Kidney (tissue), 14 donors: ENCODE results near the gene KCNQ1. TPM values are rescaled to one million over a fixed set of nuclear protein-coding genes. Genes with fewer than 3 reads are reported as not detected.

Source experiments
- DNase-seq, 5 donors: peaks; one replicate each; pipeline ENCODE4 v3.0.0-alpha.2; 2013 to 2020
- FAIRE-seq: peaks from 2 replicates; lab custom pipeline; 2012; peaks lifted over from hg19 to GRCh38; lab: Jason Lieb, UNC
- H3K27ac ChIP-seq, 2 donors: one replicate each; pipeline ENCODE4 v1.7.0; 2013; ENCODE audit warnings: low read depth in 2 of 2, low read length in 2 of 2, inconsistent platforms in 1 of 2
- H3K27me3 ChIP-seq: one replicate; pipeline ENCODE4 v1.7.1; 2013; ENCODE audit warnings: low read length, inconsistent platforms; ENCODE audit not compliant: control insufficient read depth, insufficient read depth
- H3K36me3 ChIP-seq, 3 donors: one replicate each; pipeline versions ENCODE4 v1.7.0 to v1.7.1; 2013; ENCODE audit warnings: low read length in 3 of 3, control low read depth in 1 of 3, inconsistent platforms in 1 of 3; ENCODE audit not compliant: insufficient read depth in 3 of 3, control insufficient read depth in 2 of 3
- H3K4me1 ChIP-seq, 3 donors: one replicate each; pipeline versions ENCODE4 v1.7.0 to v1.7.1; 2013; ENCODE audit warnings: low read length in 3 of 3, inconsistent platforms in 1 of 3, low read depth in 1 of 3; ENCODE audit not compliant: control insufficient read depth in 2 of 3, insufficient read depth in 2 of 3
- H3K4me3 ChIP-seq, 3 donors: one replicate each; pipeline versions ENCODE4 v1.7.0 to v1.8.1; 2013; ENCODE audit warnings: low read length in 3 of 3, control low read depth in 1 of 3, inconsistent platforms in 1 of 3
- H3K9ac ChIP-seq, 3 donors: one replicate each; pipeline versions ENCODE4 v1.7.0 to v1.7.1; 2013; ENCODE audit warnings: low read length in 3 of 3, control low read depth in 1 of 3, inconsistent platforms in 1 of 3
- H3K9me3 ChIP-seq, 3 donors: one replicate each; pipeline versions ENCODE4 v1.7.0 to v1.7.1; 2013; ENCODE audit warnings: low read length in 3 of 3, control low read depth in 1 of 3, inconsistent platforms in 1 of 3; ENCODE audit not compliant: control insufficient read depth in 2 of 3, insufficient read depth in 1 of 3
- intact Hi-C: fragments of 100-400 bp; cut with DNase I; formaldehyde crosslinking; loops from one replicate; pipeline ENCODE4 v1.11.1; 2022
- polyA plus RNA-seq: library from polyadenylated mRNA; stranded (reverse); fragments of 350-450 nt; fragmentation: Illumina TruSeq; extraction: RNeasy Lipid Tissue Mini Kit (QIAGEN cat#74804); gene quantifications from one replicate; pipeline ENCODE4 v1.2.3, GENCODE V29; 2014; ENCODE audit warnings: low read depth, low replicate concordance; ENCODE audit not compliant: insufficient read depth
- total RNA-seq: library from RNA; stranded (reverse); fragmentation: NEBNext Ultra II Directional; extraction: Animal tissue kit (Norgen Biotek cat#: 25700); gene quantifications from one replicate; pipeline ENCODE4 v1.2.1, GENCODE V29; 2021
- TF ChIP-seq, protein P1 (sequence below): IDR thresholded peaks from 3 replicates; pipeline ENCODE4 v1.5.1; 2012; ENCODE audit warnings: mild to moderate bottlenecking, moderate library complexity, borderline replicate concordance; ENCODE audit not compliant: insufficient read depth; ENCODE audit errors: extremely low read depth
- donor health status: control.
- donor health status: control.
- donor health status: control.
- donor health status: control.
- donor health status: control.
- donor health status: DM: yes; HTN: yes; CAD: no.
- donor health status: Normal renal cell carcinoma (clear cell type).

Gene KCNQ1
- total and polyA plus RNA-seq, 2 donors from 2014 or later, result 45.5 to 49.4 TPM

DNA sequence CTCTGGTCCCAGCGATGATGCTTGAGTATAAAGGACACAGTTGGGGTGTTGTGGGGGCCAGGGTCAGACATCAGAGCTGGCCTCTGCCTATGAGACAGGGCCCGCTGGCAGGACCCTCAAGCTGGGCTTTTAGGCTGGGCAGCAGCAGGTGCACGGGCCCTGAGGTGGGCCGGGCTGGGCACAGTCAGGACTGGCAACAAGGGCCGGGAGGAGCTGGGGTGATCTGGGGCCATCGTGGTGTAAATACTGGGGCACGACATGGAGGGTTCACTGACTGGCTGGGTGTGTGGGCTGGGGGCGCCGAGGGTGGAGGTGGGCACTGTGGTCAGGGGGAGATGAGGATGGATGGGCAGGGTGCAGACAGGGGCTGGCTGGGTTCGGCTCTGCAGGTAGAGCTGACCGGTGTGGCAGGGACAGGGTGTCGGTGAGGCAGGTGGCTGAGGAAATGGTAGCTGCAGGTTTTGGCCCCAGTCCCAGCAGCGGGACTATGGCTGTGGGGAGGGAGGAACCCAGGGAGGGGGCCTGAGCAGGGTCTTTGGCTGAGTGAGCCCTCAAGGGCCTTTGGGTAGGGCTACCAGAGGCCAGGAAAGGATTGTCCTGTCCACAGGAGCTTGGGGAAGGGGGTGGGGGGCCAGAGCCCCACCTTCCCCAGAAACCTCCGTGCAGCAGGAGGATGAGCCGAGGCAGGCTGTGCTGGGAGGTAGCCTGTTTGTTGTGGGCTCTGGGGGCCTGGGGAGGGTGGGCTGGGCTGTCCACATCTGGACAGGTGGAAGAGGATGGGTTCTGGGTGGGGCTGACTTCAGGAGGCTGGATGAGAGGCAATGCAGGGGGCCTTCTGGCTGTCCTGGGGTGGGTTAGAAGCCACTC, 81.4 kb downstream of the KCNQ1 start:
- peaks cover 0 to 19% (median 0%) of the 10 kb centered on the region in 3 donors for H3K4me1 ChIP-seq
- H3K9ac ChIP-seq, result peak overlapping the region in 1 of 3 donors; percentile 34
- H3K27me3 ChIP-seq, result no peaks in the 10 kb centered on the region
- TF ChIP-seq, protein P1, sequence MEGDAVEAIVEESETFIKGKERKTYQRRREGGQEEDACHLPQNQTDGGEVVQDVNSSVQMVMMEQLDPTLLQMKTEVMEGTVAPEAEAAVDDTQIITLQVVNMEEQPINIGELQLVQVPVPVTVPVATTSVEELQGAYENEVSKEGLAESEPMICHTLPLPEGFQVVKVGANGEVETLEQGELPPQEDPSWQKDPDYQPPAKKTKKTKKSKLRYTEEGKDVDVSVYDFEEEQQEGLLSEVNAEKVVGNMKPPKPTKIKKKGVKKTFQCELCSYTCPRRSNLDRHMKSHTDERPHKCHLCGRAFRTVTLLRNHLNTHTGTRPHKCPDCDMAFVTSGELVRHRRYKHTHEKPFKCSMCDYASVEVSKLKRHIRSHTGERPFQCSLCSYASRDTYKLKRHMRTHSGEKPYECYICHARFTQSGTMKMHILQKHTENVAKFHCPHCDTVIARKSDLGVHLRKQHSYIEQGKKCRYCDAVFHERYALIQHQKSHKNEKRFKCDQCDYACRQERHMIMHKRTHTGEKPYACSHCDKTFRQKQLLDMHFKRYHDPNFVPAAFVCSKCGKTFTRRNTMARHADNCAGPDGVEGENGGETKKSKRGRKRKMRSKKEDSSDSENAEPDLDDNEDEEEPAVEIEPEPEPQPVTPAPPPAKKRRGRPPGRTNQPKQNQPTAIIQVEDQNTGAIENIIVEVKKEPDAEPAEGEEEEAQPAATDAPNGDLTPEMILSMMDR, result no peak
- no peaks in the 10 kb centered on the region for H3K9me3 ChIP-seq
- peak in 3 of 5 donors; percentile 9 to 65 (median 46) for DNase-seq
- intact Hi-C loops, result no loop called here
- H3K36me3 ChIP-seq, result no peaks in the 10 kb centered on the region
- H3K4me3 ChIP-seq, result no peak overlapping the region
- H3K27ac ChIP-seq, result no peak overlapping the region
- FAIRE-seq, result no peak

DNA sequence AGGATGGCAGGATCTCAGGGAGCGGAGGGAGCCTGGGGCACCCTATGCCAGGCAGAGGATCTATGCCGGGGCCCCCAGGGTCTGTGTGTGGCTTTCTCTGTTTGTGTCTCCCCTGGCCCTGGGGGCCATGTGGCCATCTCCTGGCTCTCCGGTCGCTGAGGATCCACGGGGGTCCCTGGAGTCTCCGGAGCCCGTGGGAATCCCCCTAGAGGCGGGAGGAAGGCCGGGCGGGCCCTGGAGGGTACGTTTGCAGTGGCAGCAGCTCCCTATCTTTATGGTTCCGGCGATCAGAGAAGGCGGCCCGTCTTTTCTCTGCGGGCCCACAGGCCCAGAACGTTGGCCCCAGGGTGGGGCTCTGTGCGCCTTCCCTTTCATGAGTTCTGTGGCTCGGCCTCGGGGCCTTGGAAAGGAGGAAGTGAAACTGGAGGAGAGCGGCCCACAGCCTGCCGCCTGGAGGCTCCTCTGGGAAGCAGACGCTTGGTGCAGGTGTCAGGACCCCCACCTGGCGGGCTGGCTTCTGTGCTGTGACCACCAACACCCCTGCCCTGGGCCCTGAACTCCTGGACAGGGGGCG, 82.1 kb downstream of the KCNQ1 start:
- FAIRE-seq, result no peak
- no peaks in the 10 kb centered on the region for H3K9me3 ChIP-seq
- intact Hi-C loops, result no loop called here
- H3K9ac ChIP-seq, result peak overlapping the region in 2 of 3 donors; percentile 12 to 19
- no peaks in the 10 kb centered on the region for H3K36me3 ChIP-seq
- H3K27ac ChIP-seq, result peak overlapping the region; percentile 10 to 32
- H3K4me1 ChIP-seq, result peaks cover 0 to 17% (median 0%) of the 10 kb centered on the region in 3 donors
- H3K4me3 ChIP-seq, result no peak overlapping the region
- TF ChIP-seq, protein P1, result no peak
- peak; percentile 35 to 86 (median 56) for DNase-seq
- H3K27me3 ChIP-seq, result no peaks in the 10 kb centered on the region

DNA sequence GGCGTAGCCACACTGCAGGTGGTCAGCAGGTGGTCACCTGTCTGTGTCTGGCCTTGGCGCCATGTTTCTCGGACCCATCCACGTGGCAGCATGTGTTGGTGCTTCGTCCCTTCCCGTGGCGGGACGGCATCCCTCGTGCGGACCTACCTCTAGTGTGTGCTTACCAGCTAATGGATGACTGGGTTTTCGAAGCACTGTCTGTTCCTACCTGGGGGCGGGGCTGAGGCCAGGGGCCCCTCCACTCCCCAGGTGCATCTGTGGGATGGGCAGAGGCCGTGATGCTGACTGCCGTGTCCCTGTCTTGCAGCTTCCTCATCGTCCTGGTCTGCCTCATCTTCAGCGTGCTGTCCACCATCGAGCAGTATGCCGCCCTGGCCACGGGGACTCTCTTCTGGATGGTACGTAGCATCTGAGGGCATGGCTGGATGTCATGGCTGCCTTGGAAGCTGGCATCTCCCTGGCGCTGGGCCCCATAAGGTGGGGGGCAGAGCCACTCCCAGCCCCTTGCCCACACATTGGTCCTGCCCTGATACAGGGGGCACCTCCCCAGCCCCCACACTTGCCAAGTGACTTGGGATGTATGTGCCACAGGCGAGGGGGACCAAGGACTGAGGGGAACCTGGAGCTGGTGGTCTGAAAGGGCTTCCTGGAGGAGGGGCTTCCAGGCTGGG, 82.9 kb downstream of the KCNQ1 start:
- FAIRE-seq, result no peak
- Histone ChIP-seq H3K36me3 (no peaks in the 10 kb centered on the region), H3K4me1 (peaks cover 0 to 22% (median 0%) of the 10 kb centered on the region in 3 donors), H3K27ac (no peak overlapping the region), H3K27me3 (no peaks in the 10 kb centered on the region), H3K4me3 (no peak overlapping the region), H3K9me3 (no peaks in the 10 kb centered on the region), H3K9ac (no peak overlapping the region)
- TF ChIP-seq, protein P1, result no peak
- peak in 2 of 5 donors; percentile 43 to 68 for DNase-seq
- intact Hi-C loops, result no loop called here
